HL-60/S4 treated with retinoic acid at 250 ng/mL for 4 days and 3 days (cell line): Measurements from ENCODE around the gene FTCD.
"Not testable (repeated sequence)": the region's sequence is repeated elsewhere in the genome, so short reads cannot be mapped to it uniquely, and the experiment has no call there.

Experiments
- in situ Hi-C: fragments of 300-500 bp; cut with MboI; formaldehyde crosslinking; loops from 2 replicates; pipeline ENCODE4 v1.7.0; 2022; ENCODE audit warnings: low sequenced_read_pairs

FTCD gene, protein sequence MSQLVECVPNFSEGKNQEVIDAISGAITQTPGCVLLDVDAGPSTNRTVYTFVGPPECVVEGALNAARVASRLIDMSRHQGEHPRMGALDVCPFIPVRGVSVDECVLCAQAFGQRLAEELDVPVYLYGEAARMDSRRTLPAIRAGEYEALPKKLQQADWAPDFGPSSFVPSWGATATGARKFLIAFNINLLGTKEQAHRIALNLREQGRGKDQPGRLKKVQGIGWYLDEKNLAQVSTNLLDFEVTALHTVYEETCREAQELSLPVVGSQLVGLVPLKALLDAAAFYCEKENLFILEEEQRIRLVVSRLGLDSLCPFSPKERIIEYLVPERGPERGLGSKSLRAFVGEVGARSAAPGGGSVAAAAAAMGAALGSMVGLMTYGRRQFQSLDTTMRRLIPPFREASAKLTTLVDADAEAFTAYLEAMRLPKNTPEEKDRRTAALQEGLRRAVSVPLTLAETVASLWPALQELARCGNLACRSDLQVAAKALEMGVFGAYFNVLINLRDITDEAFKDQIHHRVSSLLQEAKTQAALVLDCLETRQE

DNA sequence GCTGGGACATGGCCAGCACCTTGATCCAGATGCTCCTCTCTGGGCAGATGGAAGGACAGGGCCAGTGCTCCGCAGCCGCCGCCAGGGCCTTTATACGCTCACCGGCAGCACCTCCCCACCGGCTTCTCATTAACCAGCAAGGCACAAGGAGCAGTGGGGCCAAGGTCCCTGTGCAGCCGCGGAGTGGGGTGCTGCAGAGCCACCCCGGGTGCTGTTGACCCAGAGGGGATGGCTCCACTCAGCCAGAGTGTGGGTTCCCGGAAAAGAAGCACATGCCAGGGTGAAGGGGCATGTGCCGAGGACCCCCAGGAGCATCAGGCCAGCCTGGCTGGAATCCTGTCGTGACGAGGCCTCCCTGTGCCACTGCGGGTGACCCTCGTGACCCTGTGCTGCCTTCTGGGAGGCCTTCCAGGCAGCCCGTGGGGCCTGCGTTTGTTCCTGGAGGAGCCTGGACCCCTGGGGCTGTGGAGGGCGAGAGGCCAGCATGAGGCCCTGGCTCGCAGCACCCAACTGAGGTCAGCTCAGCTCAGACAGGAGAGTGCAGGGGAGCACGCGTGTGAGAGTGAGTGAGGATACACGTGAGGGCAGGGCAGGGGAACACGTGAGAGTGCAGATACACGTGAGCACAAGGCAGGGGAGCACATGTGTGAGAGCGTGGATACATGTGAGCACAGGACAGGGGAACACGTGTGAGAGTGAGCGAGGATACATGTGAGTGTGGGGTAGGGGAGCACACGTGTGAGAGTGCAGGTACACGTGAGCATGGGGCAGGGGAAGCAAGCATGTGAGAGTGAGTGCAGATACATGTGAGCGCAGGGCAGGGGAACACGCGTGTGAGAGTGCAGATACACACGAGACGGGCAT is at the start of gene FTCD:
Gene FTCD, minus strand, starts transcription at position 66 of the 864 bp plus-strand sequence. Its CDS starts 56 bp downstream, at position 10.
- in situ Hi-C loops: no loop called here

DNA sequence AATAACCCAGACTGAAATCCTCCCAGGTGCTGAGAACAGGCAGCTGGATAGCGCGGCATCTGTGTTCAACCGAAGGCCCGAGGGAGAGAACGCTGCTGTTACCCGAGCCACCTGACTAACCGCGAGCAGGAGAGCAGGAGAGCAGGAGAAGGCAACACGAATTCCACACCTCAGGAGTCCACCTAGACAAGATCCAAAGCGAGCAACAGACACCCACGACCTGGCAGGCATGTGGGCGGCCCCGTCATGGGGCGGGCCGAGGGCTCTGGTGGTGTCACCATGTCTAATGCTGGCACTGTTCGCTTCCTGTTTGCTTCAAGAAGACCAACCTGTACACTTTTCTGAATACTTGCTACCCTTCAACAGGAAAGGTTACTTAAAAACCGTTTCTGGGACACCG is 49.8 kb upstream of the FTCD start:
- in situ Hi-C loops: no loop called here

DNA sequence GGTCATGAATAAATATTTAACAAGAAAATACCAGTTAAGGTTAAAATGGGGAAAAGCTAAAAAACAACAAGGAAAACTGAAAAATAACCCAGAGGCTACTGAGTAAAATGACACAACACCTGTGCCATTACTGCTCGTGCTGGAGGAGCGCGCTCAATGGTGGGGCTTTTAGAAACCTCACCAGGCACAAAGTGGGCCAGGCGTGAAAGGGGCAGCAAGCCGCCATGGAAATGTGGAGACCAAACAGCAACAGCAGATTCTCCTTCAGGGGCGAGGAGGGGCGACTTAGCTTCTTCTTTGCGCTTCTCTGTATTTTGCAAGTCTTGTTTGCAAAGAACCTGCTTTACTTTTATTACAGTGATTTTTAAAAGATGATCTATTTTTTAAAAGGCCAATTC is 47.8 kb upstream of the FTCD start:
- in situ Hi-C loops: no loop called here

DNA sequence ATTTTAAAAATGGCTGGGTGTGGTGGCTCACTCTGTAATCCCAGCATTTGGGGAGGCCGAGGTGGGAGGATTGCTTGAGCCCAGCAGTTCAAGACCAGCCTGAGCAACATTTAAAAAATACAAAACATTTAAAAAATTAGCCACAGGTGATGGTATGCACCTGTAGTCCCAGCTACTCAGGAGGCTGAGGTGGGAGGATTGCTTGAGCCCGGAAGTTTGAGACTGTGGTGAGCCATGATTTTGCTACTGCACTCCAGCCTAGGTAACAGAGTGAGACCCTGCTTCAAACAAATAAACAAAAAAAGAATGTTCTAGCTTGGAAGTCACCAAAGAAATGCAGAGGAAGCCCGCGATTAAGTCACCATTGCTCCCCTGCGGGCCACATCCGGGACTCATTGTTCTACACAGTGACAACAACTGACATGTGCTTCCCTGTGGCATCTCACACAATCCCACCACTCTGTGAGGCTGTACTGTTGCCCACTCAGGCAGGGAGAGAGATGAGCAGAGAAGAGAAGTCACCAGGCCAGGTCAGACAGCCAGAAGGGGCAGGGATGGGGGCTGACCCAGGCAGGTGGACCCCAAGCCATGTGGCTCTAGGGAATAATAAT is 47.3 kb upstream of the FTCD start:
- in situ Hi-C loops: no loop called here

DNA sequence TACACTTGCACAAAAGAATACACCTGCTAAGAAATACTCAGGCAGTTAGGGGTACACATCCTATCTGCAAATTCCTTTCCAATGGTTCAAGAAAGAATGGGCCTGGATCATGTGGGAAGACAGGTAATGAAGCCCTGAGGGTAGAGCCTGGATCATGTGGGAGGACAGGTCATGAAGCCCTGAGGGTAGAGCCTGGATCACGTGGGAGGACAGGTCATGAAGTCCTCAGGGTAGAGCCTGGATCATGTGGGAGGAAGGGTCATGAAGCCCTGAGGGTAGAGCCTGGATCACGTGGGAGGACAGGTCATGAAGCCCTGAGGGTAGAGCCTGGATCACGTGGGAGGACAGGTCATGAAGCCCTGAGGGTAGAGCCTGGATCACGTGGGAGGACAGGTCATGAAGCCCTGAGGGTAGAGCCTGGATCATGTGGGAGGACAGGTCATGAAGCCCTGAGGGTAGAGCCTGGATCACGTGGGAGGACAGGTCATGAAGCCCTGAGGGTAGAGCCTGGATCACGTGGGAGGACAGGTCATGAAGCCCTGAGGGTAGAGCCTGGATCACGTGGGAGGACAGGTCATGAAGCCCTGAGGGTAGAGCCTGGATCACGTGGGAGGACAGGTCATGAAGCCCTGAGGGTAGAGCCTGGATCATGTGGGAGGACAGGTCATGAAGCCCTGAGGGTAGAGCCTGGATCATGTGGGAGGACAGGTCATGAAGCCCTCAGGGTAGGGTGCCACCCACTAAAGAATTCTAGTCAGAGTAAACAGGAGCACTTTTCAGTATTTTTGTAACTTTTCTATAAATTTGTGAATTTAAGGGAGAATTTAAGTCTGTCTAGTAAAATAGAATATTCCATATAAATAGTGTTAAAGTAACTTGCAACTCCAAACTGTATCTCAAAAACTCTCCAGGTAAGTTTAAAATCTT is 45.8 kb upstream of the FTCD start:
- in situ Hi-C loops: not testable (repeated sequence)

DNA sequence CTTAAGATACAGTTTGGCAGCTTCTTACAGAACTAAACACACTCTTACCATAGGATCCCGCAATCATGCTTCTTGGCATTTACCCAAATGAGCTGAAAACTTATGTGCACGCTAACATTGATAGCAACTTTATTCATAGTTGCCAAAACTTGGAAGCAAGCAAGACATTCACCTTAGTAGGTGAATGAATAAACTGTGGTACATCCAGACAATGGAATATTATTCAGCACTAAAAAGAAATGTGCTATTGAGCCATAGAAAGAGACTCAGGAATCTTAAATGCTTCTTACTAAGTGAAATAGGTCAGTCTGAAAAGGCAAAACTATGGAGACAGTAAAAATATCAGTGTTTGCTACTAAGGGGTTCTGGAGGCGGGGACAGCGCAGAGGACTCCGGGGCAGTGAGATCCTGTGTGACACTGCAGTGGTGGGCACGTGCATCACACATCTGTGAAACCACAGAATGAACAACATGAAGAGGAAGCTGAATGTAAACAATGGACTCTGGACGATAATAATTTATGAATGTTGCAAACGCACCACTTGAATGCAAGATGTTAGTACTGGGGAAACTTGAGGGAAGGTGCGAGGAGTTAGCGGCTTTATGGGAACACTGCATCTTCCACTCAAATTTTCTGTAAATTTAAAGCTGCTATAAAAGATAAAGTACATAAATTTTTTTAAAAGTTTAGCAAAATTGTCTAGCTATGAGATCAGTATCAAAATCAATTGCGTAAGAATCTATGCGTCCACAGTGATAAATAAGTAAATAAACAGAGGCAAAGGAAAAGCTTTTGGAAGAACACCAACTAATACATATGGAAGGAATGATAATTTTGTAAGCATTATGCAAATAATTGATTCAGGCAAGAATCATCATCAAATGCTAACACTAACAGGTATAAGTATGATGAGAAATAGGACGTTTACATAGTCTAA is 44.3 kb upstream of the FTCD start:
- in situ Hi-C loops: no loop called here

DNA sequence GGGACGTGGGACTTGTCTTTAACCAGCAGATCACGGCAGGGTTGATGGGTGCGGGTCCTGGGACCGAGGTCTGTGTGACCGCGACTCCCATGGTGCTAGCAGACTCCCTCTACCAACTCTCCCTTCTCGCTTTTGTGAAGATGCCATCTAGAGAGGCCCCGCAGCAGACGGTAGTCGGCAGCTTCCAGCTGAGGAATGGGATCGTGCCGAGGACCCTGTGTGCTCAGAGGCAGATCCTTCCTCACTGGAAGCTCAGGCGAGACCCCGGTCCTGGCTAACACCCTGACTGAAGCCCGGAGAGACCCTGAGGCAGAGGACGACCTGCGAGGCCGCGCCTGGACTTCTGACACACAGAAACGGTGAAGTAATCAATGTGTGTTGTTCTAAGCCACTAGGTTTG is 41.4 kb upstream of the FTCD start:
- in situ Hi-C loops: no loop called here

DNA sequence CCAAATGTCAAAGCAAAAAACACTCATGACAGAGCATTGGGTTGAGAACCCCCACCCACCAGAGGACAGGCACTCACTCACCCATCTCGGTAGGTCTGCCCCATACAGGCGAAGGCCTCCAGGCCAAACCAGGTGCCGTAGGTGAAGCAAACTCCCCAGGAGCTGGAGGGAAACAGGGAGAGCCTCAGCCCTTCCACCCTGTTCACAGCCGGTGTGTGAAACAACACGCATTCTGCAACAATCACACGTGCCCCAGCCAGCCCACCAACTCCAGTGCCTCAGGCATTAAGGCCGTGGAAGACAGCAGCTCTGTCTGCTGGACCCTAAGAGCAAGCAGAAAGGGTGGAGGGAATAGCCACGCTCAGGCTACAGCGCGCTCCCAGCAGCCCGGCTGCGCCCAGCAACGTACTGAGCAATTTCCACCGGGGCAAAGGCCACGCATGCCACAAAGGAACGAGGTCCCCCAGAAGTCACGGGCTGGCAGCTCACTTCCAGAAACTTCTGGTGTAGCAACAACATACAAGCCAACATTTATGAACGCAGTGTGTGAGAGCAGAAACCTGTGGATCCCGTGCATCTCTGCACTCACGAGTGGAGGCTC is 40.3 kb upstream of the FTCD start:
- in situ Hi-C loops: no loop called here

DNA sequence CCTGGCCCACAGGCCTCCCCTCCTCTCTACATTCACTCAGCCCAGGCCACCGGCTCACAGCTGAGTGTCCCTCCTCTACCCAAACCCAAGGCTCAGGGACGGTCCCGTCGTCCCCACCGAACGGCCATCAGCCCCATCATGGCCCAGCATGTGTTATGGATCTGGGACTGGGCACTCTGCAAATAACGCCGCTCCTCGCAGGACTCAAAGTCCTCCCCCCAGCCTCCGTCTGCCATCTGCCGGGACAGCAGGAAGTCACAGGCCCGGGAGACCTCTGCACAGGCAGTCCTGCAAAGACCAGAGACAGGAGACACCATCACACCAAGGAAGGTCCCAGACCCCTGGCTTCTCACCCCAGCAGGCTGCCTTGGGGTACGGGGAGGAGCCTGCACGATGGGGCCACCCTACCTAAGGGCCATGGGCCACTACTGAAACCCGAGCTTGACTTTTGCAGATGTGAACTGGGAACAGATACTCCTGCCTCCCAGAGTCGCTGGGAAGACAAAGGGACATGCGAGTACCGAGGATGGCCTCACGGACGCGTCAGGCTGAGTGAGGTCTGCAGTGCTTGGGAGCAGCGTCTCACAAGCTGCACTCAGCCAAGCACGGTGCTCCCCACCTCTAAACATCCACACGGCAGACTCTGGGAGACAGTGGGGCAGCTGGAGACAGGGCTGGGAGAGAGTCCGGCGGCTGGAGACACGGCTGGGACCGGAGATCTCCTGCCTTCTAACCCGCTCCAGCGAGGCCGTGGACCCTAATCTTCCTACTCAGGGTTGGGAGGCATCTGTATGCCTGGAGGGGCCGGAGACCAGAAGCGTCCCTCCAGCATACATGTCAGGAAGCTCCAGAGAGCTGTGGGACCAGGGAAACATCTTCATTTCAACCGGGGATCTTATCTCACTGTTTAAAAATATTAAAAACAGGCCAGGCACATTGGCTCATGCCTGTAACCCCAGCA is 39.3 kb upstream of the FTCD start:
- in situ Hi-C loops: no loop called here

DNA sequence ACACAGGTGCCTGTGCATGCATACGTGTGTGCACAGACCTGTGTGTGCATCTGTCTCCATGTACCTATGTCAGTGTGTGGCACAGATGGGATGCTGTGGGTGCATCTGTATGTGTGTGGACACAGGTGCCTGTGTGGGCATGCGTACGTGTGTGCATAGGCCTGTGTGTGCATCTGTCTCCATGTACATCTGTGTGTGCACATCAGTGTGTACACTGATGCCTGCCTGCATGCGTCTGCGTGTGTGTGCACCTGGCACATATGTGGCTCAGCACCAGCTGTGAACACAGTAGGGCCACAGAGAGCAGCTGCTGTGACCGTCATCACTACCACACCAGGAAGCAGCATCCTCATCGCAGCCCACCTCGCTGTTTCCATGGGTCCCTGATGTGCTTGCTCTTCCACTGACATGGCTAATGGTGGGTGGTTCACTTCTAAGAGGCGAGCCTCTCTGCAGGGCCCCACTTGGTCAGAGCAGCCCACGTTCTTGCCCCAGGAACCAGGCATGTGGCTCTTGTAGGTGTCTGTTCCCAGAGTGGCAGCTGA is 38.5 kb upstream of the FTCD start:
- in situ Hi-C loops: no loop called here

DNA sequence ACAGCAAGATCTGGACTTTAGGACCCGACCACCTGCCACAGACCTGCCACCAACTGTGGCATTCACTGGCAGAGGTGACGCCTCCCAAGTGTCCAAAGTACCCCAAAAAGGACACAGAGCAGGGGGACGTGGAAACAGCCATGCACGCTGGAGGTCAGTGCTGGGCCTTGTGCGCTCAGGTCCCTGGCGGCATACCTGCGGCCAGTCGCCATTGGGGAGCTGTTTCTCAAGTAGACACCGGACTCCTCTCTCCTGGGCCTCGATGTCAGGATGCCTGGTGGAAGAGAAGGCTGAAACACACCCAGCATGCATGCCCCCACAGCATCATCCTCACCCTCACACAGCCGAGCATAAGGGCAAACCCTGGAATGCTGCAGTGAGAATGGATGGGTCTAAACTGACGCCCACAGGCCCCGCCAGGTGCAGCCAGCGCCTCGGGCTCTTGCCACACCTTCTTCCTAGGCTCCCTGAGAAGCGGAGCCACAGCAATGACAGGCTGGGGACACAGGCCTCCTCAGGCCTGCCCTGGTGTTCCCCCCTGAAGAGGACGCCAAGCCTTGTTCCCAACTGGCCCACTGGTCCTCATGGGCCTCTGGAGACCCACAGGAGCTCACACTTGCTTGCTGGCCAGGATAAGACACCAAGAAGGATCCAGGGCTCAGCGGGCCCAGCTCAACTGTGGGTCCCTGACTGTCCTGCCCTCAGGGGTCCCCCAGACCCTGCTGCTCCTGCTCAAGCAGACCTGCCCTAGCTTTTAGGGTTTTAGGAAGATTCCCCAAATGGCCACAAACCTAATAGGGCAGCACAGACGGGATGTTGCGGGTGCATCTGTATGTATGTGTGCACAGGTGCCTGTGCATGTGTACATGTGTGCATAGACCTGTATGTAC is 36.6 kb upstream of the FTCD start:
- in situ Hi-C loops: no loop called here

DNA sequence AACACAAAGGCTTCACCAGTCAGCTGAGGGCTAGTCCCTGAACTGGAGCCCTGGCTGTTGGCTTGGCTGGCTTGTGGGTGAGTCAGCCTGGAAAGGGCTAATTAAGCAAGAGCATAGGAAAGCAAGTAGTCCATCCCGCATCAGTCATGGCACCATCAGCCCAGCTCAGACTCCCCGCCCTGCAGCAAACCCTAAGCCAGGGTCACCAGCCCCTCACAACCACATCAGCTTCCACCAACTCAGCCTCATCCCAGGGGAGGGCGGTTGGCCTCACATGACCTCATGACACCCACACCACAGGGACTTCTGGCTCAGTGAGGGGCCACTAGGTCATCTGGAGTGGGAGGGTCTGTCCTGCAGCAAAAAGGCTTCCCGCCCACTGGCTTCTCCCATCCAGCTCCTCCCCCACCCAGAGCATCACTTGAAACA is 35.9 kb upstream of the FTCD start:
- in situ Hi-C loops: no loop called here

DNA sequence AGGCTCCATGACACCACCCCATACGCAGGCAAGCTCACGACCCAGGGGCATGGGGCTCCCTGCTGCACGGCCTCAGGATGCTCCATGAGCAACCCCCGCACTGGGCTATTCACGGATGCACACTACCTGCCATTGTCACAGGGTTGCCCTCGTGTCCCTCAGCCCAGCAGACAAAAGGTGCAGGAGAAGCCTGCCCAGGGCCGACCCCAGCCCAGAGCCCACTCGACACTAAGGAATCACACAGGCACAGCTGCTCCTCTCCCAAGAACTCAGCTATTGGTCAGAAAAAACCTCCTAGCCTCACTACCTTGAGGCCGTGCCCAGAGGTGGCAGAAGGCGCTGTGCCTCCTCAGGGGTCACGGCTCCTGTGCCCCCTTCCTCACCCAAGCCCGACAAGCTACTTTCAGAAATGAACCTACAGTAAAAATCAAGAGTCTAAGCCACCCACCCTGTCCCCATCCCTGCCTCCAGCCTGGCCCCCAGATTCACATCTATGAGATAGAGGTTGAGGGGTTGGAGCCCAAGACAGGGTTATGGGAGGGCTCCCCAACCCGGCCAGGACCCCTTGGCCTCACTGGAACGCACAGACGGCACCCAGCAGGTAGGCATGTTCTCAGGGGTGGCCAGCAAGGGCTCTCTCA is 35.2 kb upstream of the FTCD start:
- in situ Hi-C loops: no loop called here

DNA sequence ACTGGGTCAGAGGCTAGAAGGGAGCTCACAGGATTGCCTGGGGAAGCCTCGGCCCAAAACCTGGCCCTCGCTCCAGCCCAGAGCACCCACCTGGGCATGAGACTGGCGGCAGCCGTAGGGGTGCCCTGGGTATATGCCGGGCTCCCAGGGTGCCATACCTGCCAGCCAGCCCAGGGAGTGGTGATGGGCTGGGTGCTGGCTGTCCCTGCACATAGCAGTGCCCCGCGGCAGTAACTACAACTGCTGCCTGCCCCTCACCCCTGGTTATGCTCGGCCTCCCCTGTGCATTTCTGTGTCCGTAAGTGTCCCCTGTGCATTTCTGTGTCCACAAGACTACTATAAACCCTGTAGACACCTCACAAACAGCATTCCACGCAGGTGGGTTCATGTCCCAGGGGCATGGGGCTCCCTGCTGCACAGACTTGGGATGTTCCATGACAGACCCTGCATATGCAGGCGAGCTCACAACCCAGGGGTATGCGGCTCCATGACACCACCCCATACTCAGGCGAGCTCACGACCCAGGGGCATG is 34.6 kb upstream of the FTCD start:
- in situ Hi-C loops: no loop called here

DNA sequence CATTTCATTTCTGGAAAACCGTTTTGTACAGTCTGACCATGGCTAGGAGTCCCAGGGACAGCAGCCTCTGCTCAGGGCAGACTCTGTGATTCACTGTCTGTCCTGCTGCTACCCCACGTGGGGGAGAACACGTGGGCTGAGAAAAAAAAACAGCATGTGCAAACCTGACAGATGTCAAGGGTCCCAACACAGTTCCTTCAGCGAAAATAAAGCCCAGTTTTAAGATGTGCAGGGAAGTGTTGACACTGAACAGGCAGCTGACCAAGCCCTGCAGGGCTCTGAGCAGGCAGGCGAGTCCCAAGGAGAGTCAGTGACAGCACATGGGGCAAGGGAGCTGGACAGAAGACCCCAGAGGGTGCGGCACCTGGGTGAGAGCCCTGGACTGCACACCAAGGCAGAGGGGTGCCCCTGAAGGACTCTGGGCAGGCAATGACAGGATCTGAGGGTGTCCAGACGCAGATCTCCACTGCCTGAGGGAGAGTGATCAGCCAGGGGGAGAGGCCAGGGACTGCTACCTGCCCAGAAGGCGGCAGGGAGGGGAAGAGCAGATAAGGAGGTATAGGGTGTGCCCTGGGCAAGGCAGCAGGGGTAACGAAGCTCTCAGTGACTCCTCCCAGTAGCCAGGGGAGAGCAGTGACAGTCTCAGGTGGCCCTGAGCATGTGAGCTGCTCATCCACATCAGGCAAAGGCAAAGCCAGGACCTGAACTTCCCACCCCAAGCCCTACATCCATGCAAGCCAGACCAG is 34.0 kb upstream of the FTCD start:
- in situ Hi-C loops: no loop called here
